Cardiac muscle cell (in vitro differentiated cells and primary cell): ENCODE data around the gene POGK. TPM values are rescaled to one million over a fixed set of nuclear protein-coding genes. Genes with fewer than 3 reads are reported as not detected.
"Not testable (repeated sequence)": the region's sequence is repeated elsewhere in the genome, so short reads cannot be mapped to it uniquely, and the experiment has no call there.

Experiments used
- DNase-seq, 2 donors: peaks; one replicate each; pipeline versions ENCODE4 v3.0.0 to v3.0.0-alpha.2; 2010 to 2017; ENCODE audit warnings: low read depth in 1 of 2, low spot score in 1 of 2
- H3K27ac ChIP-seq: fragments of 200-600 bp; sonication (generic); 2 replicates; pipeline ENCODE4 v1.5.1; 2016
- H3K27me3 ChIP-seq: fragments of 200-600 bp; sonication (generic); 2 replicates; pipeline ENCODE4 v1.6.0; 2016; ENCODE audit warnings: control low read depth
- H3K36me3 ChIP-seq: fragments of 200-600 bp; sonication (generic); 2 replicates; pipeline ENCODE4 v1.5.1; 2016; ENCODE audit warnings: control low read depth
- H3K4me1 ChIP-seq: fragments of 200-600 bp; sonication (generic); 2 replicates; pipeline ENCODE4 v1.8.1; 2017; ENCODE audit warnings: low read depth, mild to moderate bottlenecking, mixed run types
- H3K4me3 ChIP-seq: fragments of 200-600 bp; sonication (generic); 2 replicates; pipeline ENCODE4 v1.5.1; 2016; ENCODE audit warnings: mild to moderate bottlenecking
- H3K9me3 ChIP-seq: fragments of 200-600 bp; sonication (generic); 2 replicates; pipeline ENCODE4 v1.5.1; 2017; ENCODE audit warnings: low read depth, mild to moderate bottlenecking, control low read depth
- polyA plus RNA-seq: library from polyadenylated mRNA; unstranded; fragments of >200 nt; fragmentation: Nextera tagmentation; extraction: Ambion mirVana; gene quantifications from 2 replicates; pipeline ENCODE4 v1.2.1, GENCODE V29; 2016
- total RNA-seq: library from RNA; depleted of rRNA; stranded (reverse); fragments of >200 nt; gene quantifications from 2 replicates; pipeline ENCODE4 v1.2.3, GENCODE V29; 2016
- TF ChIP-seq, protein P1 (sequence below): IDR thresholded peaks from 2 replicates; pipeline ENCODE4 v1.5.1; 2012; ENCODE audit warnings: low read depth, mild to moderate bottlenecking, low read length

Gene POGK
- total and polyA plus RNA-seq, 2 experiments from 2014 or later = 21.7 to 39.6 TPM

DNA sequence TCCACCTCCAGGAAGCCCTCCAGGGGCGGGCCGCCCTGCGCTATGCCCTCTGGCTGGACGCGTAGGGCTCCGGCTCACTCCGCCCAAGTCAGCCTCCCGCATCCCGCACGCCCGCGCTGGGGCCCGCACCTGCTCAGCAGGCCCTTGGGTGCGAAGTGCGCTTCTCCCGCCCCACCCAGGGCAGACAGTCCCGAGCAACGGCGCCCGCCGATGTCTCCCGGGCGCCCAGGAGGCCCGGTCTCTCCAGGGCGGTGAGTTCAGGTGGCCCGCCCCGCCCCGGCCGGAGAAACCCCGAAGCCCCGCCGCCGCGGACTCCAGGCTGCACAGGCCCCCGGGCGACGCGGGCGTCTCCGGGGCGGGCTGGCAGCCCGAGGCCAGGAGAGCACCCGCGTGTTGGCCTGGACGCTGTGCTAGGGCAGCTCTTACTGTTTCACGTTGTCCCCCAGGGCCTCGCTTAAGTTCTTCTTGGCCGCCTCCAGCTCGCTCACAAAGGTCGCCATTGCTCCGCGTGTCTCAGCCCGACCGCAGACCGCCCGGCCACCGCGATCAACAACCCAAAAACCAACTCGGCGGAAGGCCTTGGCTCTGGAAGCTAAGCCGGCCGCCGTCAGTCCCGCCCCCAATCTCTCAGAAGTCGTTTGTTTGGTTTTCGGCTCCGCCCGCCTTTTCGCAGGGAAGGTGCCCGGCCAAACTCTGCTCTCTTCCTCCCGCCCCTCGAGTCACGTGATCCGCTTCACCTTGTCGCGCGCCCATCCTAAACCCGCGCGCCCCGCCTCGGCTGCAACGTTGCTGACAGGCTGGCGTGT lies 36.7 kb downstream of the POGK start, which contains the start of gene TADA1:
Gene TADA1 (minus strand): TSS at position 531 of the 806 bp plus-strand sequence. CDS start 31 bp downstream, at position 500.
- Histone ChIP-seq H3K36me3 (no peaks in the 10 kb centered on the region), H3K4me3 (peak within 1 kb of the TSS; percentile 68), H3K27ac (peak within 1 kb of the TSS; percentile 96), H3K9me3 (no peaks in the 10 kb centered on the region), H3K4me1 (peaks cover 2% of the 10 kb centered on the region), H3K27me3 (no peaks in the 10 kb centered on the region)
- peak; percentile 99 to 100 for DNase-seq
- TF ChIP-seq, protein P1, sequence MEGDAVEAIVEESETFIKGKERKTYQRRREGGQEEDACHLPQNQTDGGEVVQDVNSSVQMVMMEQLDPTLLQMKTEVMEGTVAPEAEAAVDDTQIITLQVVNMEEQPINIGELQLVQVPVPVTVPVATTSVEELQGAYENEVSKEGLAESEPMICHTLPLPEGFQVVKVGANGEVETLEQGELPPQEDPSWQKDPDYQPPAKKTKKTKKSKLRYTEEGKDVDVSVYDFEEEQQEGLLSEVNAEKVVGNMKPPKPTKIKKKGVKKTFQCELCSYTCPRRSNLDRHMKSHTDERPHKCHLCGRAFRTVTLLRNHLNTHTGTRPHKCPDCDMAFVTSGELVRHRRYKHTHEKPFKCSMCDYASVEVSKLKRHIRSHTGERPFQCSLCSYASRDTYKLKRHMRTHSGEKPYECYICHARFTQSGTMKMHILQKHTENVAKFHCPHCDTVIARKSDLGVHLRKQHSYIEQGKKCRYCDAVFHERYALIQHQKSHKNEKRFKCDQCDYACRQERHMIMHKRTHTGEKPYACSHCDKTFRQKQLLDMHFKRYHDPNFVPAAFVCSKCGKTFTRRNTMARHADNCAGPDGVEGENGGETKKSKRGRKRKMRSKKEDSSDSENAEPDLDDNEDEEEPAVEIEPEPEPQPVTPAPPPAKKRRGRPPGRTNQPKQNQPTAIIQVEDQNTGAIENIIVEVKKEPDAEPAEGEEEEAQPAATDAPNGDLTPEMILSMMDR = no peak

GRCh38 chr1:166876540-166876838 lies 37.2 kb downstream of the POGK start:
- TF ChIP-seq, protein P1 = no peak
- peak overlapping the region; percentile 15 for H3K4me3 ChIP-seq
- no peaks in the 10 kb centered on the region for H3K4me1 ChIP-seq
- no peaks in the 10 kb centered on the region for H3K36me3 ChIP-seq
- H3K27me3 ChIP-seq = no peaks in the 10 kb centered on the region
- H3K27ac ChIP-seq = no peak overlapping the region
- no peak for DNase-seq
- H3K9me3 ChIP-seq = no peaks in the 10 kb centered on the region

GRCh38 chr1:166878173-166878917 lies 39.1 kb downstream of the POGK start:
- not testable (repeated sequence) for H3K27ac ChIP-seq, H3K4me3 ChIP-seq, H3K4me1 ChIP-seq, H3K36me3 ChIP-seq, DNase-seq, H3K9me3 ChIP-seq
- peaks cover 16% of the 10 kb centered on the region for H3K27me3 ChIP-seq

DNA sequence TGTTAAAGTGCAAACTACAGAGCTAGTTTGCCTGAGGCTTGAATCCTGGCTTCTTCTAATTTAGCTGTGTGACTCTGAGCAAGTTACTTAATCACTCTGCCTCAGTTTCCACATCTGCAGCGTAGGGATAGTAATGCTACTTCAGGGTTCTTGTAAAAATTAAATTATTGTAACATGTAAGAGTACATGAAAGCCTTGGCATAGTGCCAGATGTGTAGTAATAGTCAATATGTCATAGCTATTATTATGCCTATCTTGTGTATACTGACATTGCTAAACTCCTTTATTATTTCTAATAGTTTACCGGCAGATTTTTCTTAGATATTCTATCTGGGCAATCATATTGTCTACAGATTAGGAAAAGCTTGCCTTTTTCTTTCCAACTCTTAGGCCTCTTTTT lies 43.6 kb downstream of the POGK start:
- no peaks in the 10 kb centered on the region for H3K9me3 ChIP-seq
- no peak overlapping the region for H3K4me3 ChIP-seq
- H3K27ac ChIP-seq = no peak overlapping the region
- no peaks in the 10 kb centered on the region for H3K36me3 ChIP-seq
- TF ChIP-seq, protein P1 = no peak
- peaks cover 38% of the 10 kb centered on the region for H3K27me3 ChIP-seq
- DNase-seq = no peak
- no peaks in the 10 kb centered on the region for H3K4me1 ChIP-seq

GRCh38 chr1:166884040-166884642 lies 44.9 kb downstream of the POGK start:
- Histone ChIP-seq H3K4me3 (no peak overlapping the region), H3K4me1 (no peaks in the 10 kb centered on the region), H3K36me3 (no peaks in the 10 kb centered on the region), H3K27me3 (peaks cover 38% of the 10 kb centered on the region), H3K9me3 (no peaks in the 10 kb centered on the region), H3K27ac (no peak overlapping the region)
- TF ChIP-seq, protein P1 = peak; percentile 67
- DNase-seq = peak; percentile 45 to 75
